ENCODE results near the gene CAMK1D. TPM values are rescaled to one million over a fixed set of nuclear protein-coding genes. Genes with fewer than 3 reads are reported as not detected.

CAMK1D gene
- total and polyA plus RNA-seq, 2 donors (not counting 3 experiments of a cell fraction or from before 2014, with no cell fraction given): 0.37 to 4.2 TPM

- DNase-seq (ENCODE audit: low read depth, low spot score): no peak
- no TSS peak for BruUV-seq (replicated peaks)
- intact Hi-C loops (cut with micrococcal nuclease): no loop called here
These were observed 117.5 kb downstream of the CAMK1D start for GRCh38 chr10:12466704-12467305.

More at GRCh38 chr10:12466704-12467305, 117.5 kb downstream of the CAMK1D start:
- TF ChIP-seq MYC (IDR thresholded peaks at IDR 0.05; ENCODE audit: low read depth, low read length) (no peak), MAX (IDR thresholded peaks at IDR 0.05; ENCODE audit: insufficient read depth, insufficient read length) (no peak), JUN (IDR thresholded peaks at IDR 0.05; ENCODE audit: borderline replicate concordance, insufficient read depth, insufficient read length, low read depth) (no peak), POLR2A (IDR thresholded peaks at IDR 0.05; ENCODE audit: low read depth, low read length) (no peak), GATA2 (IDR thresholded peaks at IDR 0.05; ENCODE audit: insufficient read depth, insufficient read length, low read depth, low read length) (no peak), POLR2AphosphoS5 (IDR thresholded peaks at IDR 0.05; ENCODE audit: insufficient read depth, low read depth, low read length) (no peak), CTCF (IDR thresholded peaks at IDR 0.05; ENCODE audit: extremely low read depth in 1 of 2, insufficient read depth in 1 of 2, low read depth in 1 of 2, low read length in 2 of 2) (no peak), FOS (IDR thresholded peaks at IDR 0.05; ENCODE audit: borderline replicate concordance, insufficient read depth, low read length) (no peak), EZH2 (IDR thresholded peaks at IDR 0.05; ENCODE audit: borderline replicate concordance, low read depth, low read length, severe bottlenecking) (no peak)
- no peaks in the 10 kb centered on the region for H3K9me3 ChIP-seq (replicated peaks; ENCODE audit: control insufficient read depth, insufficient read depth, low read length)
- ChIA-PET POLR2A (no interaction called here), CTCF (no interaction called here)
- no peak overlapping the region for H3K4me3 ChIP-seq (replicated peaks in 1 of 3; ENCODE audit: insufficient read depth in 1 of 3, low read depth in 1 of 3, low read length in 3 of 3)
- H3K9me1 ChIP-seq (replicated peaks; ENCODE audit: control insufficient read depth, extremely low read depth, insufficient read depth, low read length): no peaks in the 10 kb centered on the region
- H2AFZ ChIP-seq (ENCODE audit: low read depth, low read length): no peak overlapping the region
- no peak overlapping the region for H3K4me2 ChIP-seq (ENCODE audit: insufficient read depth, low read length)
- no peaks in the 10 kb centered on the region for H3K4me1 ChIP-seq (ENCODE audit: control insufficient read depth, extremely low read depth, insufficient read depth, low read length)
- H3K27ac ChIP-seq (ENCODE audit: insufficient read depth, low read depth, low read length): no peak overlapping the region
- no peaks in the 10 kb centered on the region for H3K36me3 ChIP-seq (ENCODE audit: control insufficient read depth in 2 of 2, extremely low read depth in 1 of 2, insufficient read depth in 2 of 2, low read length in 2 of 2)
- H3K79me2 ChIP-seq (ENCODE audit: control insufficient read depth, insufficient read depth, low read length): no peaks in the 10 kb centered on the region
- dilution Hi-C loops (cut with MboI; ENCODE audit: extremely low pct_ligation_motif_present, low sequenced_read_pairs): no loop called here
- H4K20me1 ChIP-seq (replicated peaks; ENCODE audit: control insufficient read depth, extremely low read depth, insufficient read depth, low read length): no peaks in the 10 kb centered on the region
- no peak overlapping the region for H3K9ac ChIP-seq (replicated peaks; ENCODE audit: extremely low read depth, insufficient read depth, low read length)
- no peaks in the 10 kb centered on the region for H3K27me3 ChIP-seq (ENCODE audit: control insufficient read depth in 2 of 2, insufficient read depth in 2 of 2, low read length in 2 of 2)
- no peak for FAIRE-seq

All from endothelial cell of umbilical vein (primary cell).